B cell (primary cell): Measurements from ENCODE around the gene CCDC116. TPM values are rescaled to one million over a fixed set of nuclear protein-coding genes. Genes with fewer than 3 reads are reported as not detected.

ENCODE experiments used
- ATAC-seq: fragments of 200-7000 bp; cut with Tn5 transposase; one replicate; pipeline ENCODE4 v1.10.0; 2021; ENCODE audit warnings: low read depth, mild to moderate bottlenecking, moderate number of reproducible peaks, moderate library complexity
- CTCF ChIA-PET: fragments of 350-600 bp; sonication (Branson Sonifier 250); formaldehyde crosslinking; loops from one replicate; lab custom pipeline; 2021; ENCODE audit warnings: antibody characterized with exemption, inconsistent platforms; lab: Charles Lee
- POLR2A ChIA-PET: fragments of 350-600 bp; sonication (Branson Sonifier 250); formaldehyde crosslinking; loops from one replicate; lab custom pipeline; 2021; ENCODE audit warnings: antibody characterized with exemption; lab: Charles Lee
- DNase-seq: peaks from one replicate; pipeline ENCODE4 v3.0.0; 2013
- H2AFZ ChIP-seq: 2 replicates; pipeline ENCODE4 v1.6.1; 2012; ENCODE audit warnings: mild to moderate bottlenecking, low read depth, low read length; ENCODE audit not compliant: insufficient read depth, poor library complexity, severe bottlenecking
- H3K27ac ChIP-seq, 2 donors: 1 replicate in 1 of 2; 2 replicates in 1 of 2; pipeline ENCODE4 v1.5.1; 2012 to 2013; ENCODE audit warnings: low read length in 2 of 2, mild to moderate bottlenecking in 2 of 2, moderate library complexity in 1 of 2
- H3K27me3 ChIP-seq, 4 experiments: fragments of 200-600 bp in 1 of 4; sonication (generic) in 1 of 4; replicated peaks in 1 of 4; 1 replicate in 2 of 4; 2 replicates in 2 of 4; pipeline versions ENCODE4 v1.6.1 to v1.7.0; 2013 to 2016; ENCODE audit warnings: low read length in 3 of 4, mild to moderate bottlenecking in 2 of 4, mixed read lengths in 1 of 4, moderate library complexity in 1 of 4; ENCODE audit not compliant: insufficient read depth in 4 of 4, control insufficient read depth in 3 of 4; ENCODE audit errors: control extremely low read depth in 1 of 4
- H3K36me3 ChIP-seq, 2 experiments: replicated peaks in 1 of 2; 1 replicate in 1 of 2; 2 replicates in 1 of 2; pipeline versions ENCODE4 v1.6.1 to v1.7.1; 2013; ENCODE audit warnings: low read length in 1 of 2; ENCODE audit not compliant: insufficient read depth in 2 of 2, control insufficient read depth in 1 of 2; ENCODE audit errors: control extremely low read depth in 1 of 2, extremely low read depth in 1 of 2
- H3K4me1 ChIP-seq, 2 donors: fragments of 200-600 bp in 1 of 2; sonication (generic) in 1 of 2; 1 replicate in 1 of 2; 2 replicates in 1 of 2; pipeline versions ENCODE4 v1.5.1 to v1.6.1; 2013 to 2017; ENCODE audit warnings: low read length in 2 of 2; ENCODE audit not compliant: control insufficient read depth in 2 of 2, insufficient read depth in 2 of 2
- H3K4me2 ChIP-seq: replicated peaks from 2 replicates; pipeline ENCODE3; 2012; ENCODE audit warnings: mild to moderate bottlenecking, low read depth, low read length; ENCODE audit not compliant: poor library complexity, severe bottlenecking
- H3K4me3 ChIP-seq, 5 experiments: fragments of 200-600 bp in 1 of 5; sonication (generic) in 1 of 5; 1 replicate in 3 of 5; 2 replicates in 2 of 5; pipeline versions ENCODE4 v1.5.1 to v1.7.0; 2011 to 2016; ENCODE audit warnings: low read length in 4 of 5, mild to moderate bottlenecking in 4 of 5, low read depth in 2 of 5, control low read depth in 1 of 5, moderate library complexity in 1 of 5; ENCODE audit not compliant: insufficient read depth in 1 of 5; ENCODE audit errors: control extremely low read depth in 1 of 5, extremely low read depth in 1 of 5
- H3K79me2 ChIP-seq: fragments of 200-600 bp; sonication (generic); one replicate; pipeline ENCODE4 v1.6.0; 2016; ENCODE audit warnings: low read length; ENCODE audit not compliant: control insufficient read depth, insufficient read depth
- H3K9ac ChIP-seq: fragments of 200-600 bp; sonication (generic); 2 replicates; pipeline ENCODE4 v1.6.1; 2017; ENCODE audit warnings: mild to moderate bottlenecking, low read length, moderate library complexity
- H3K9me3 ChIP-seq, 3 donors: one replicate each; pipeline versions ENCODE4 v1.6.1 to v1.7.1; 2013; ENCODE audit warnings: low read length in 2 of 3; ENCODE audit not compliant: control insufficient read depth in 2 of 3, insufficient read depth in 1 of 3; ENCODE audit errors: control extremely low read depth in 1 of 3
- H4K20me1 ChIP-seq: 2 replicates; pipeline ENCODE4 v1.6.0; 2012; ENCODE audit warnings: mild to moderate bottlenecking, low read length; ENCODE audit not compliant: insufficient read depth, control insufficient read depth, poor library complexity, severe bottlenecking
- H3K27ac Mint-ChIP-seq: one replicate; pipeline ENCODE4 v1.8.0; 2021; ENCODE audit warnings: mixed read lengths
- H3K27me3 Mint-ChIP-seq: one replicate; pipeline ENCODE4 v1.8.0; 2021; ENCODE audit warnings: mixed read lengths
- H3K4me1 Mint-ChIP-seq: one replicate; pipeline ENCODE4 v1.8.0; 2021; ENCODE audit warnings: mixed read lengths
- H3K4me3 Mint-ChIP-seq: one replicate; pipeline ENCODE4 v1.8.0; 2021; ENCODE audit warnings: mixed read lengths
- H3K9me3 Mint-ChIP-seq: one replicate; pipeline ENCODE4 v1.8.0; 2022; ENCODE audit warnings: mixed read lengths; ENCODE audit not compliant: insufficient read depth
- EZH2 ChIP-seq: IDR thresholded peaks from 2 replicates; pipeline ENCODE4 v1.6.1; 2012; ENCODE audit warnings: borderline replicate concordance, low read depth, mild to moderate bottlenecking, moderate library complexity, low read length; ENCODE audit not compliant: insufficient read depth, poor library complexity, severe bottlenecking
- WGBS: methylation state at CpG from one replicate; pipeline ENCODE4 v1.1.5; 2013; ENCODE audit warnings: missing lambda C conversion rate; ENCODE audit not compliant: insufficient coverage; 5-methylcytosine and 5-hydroxymethylcytosine counted together
- intact Hi-C: fragments of 100-400 bp; cut with micrococcal nuclease; formaldehyde crosslinking; loops from one replicate; pipeline ENCODE4 v1.10.0; 2022
- polyA plus RNA-seq: library from polyadenylated mRNA; depleted of rRNA; stranded (reverse); fragments of >200 nt; gene quantifications from 2 replicates; pipeline ENCODE4 v1.2.3, GENCODE V29; 2012
- total RNA-seq, 2 donors: library from RNA; stranded (reverse); fragments of 120-200 nt in 1 of 2; gene quantifications; 1 replicate in 1 of 2; 2 replicates in 1 of 2; pipeline versions ENCODE4 v1.2.3 to v1.2.4, GENCODE V29; 2013 to 2022
- TF ChIP-seq, protein P1 (sequence below): fragments of 200-600 bp; IDR thresholded peaks from one replicate; pipeline ENCODE4 v1.8.0; 2022; ENCODE audit warnings: antibody characterized with exemption, mild to moderate bottlenecking

Gene CCDC116
- total and polyA plus RNA-seq, 2 donors (not counting 1 experiment from before 2014, with no cell fraction given) = 0.52 to 0.55 TPM

DNA sequence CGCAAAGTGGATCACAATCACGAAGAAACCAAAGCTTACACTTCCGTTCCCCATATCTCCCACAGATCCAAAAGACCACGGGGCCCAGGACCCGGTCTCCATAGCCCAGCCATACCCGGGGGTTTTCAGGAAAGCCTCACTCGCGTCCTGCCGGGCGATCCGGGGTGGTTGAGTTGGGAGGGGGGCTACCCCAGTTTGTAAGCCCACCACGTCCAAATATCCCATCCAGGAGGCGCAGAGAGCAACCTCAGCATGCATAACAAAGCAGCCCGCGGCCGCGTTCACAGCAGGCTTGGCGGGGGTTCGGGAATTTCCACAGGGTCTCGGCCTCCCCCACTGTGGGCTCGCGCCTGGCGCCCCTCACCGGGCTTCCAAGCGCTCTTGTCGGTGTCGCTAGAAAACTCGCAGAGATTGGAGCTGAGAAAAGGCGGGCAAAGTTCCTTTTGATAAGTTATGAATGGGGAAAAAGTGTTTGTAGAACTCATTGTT lies 19.0 kb downstream of the CCDC116 start:
- Mint-ChIP-seq H3K27me3 (no peaks in the 10 kb centered on the region), H3K9me3 (no peaks in the 10 kb centered on the region), H3K27ac (peak overlapping the region; percentile 63), H3K4me3 (peak overlapping the region; percentile 91), H3K4me1 (peaks cover 25% of the 10 kb centered on the region)
- intact Hi-C loops = loop anchor here (1.0 kb wide), 1 partner anchor 15 kb away; the partner anchor contains the start of gene PPIL2
- ChIA-PET POLR2A (interaction anchor here (1.0 to 2.1 kb wide), 3 partner anchors 9 to 22 kb away, joined by 3 to 7 read pairs (median 5); no protein-coding TSS in a partner anchor), CTCF (interaction anchor here (1.4 to 1.9 kb wide), 2 partner anchors 9 to 23 kb away, joined by 6 to 7 read pairs; partner anchors contain the start of gene SDF2L1)
- peaks cover 0 to 4% of the 10 kb centered on the region in 2 experiments for H3K36me3 ChIP-seq
- peak overlapping the region; percentile 93 for H2AFZ ChIP-seq
- peak overlapping the region; percentile 48 to 67 (median 58) for H3K4me3 ChIP-seq
- peak overlapping the region; percentile 84 for H3K4me2 ChIP-seq
- H3K79me2 ChIP-seq = peaks cover 7% of the 10 kb centered on the region
- no peak overlapping the region for H3K27ac ChIP-seq
- ATAC-seq = no peak
- no peak for TF ChIP-seq EZH2
- TF ChIP-seq, protein P1, sequence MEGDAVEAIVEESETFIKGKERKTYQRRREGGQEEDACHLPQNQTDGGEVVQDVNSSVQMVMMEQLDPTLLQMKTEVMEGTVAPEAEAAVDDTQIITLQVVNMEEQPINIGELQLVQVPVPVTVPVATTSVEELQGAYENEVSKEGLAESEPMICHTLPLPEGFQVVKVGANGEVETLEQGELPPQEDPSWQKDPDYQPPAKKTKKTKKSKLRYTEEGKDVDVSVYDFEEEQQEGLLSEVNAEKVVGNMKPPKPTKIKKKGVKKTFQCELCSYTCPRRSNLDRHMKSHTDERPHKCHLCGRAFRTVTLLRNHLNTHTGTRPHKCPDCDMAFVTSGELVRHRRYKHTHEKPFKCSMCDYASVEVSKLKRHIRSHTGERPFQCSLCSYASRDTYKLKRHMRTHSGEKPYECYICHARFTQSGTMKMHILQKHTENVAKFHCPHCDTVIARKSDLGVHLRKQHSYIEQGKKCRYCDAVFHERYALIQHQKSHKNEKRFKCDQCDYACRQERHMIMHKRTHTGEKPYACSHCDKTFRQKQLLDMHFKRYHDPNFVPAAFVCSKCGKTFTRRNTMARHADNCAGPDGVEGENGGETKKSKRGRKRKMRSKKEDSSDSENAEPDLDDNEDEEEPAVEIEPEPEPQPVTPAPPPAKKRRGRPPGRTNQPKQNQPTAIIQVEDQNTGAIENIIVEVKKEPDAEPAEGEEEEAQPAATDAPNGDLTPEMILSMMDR = no peak
- under 1% methylated on average over 27 of the region's 29 CpGs for WGBS
- no peak for DNase-seq
- peak overlapping the region; percentile 65 for H3K9ac ChIP-seq
- H3K9me3 ChIP-seq = no peaks in the 10 kb centered on the region
- no peaks in the 10 kb centered on the region for H3K27me3 ChIP-seq
- peaks cover 21% of the 10 kb centered on the region for H4K20me1 ChIP-seq
- H3K4me1 ChIP-seq = peaks cover 10 to 27% of the 10 kb centered on the region in 2 donors

DNA sequence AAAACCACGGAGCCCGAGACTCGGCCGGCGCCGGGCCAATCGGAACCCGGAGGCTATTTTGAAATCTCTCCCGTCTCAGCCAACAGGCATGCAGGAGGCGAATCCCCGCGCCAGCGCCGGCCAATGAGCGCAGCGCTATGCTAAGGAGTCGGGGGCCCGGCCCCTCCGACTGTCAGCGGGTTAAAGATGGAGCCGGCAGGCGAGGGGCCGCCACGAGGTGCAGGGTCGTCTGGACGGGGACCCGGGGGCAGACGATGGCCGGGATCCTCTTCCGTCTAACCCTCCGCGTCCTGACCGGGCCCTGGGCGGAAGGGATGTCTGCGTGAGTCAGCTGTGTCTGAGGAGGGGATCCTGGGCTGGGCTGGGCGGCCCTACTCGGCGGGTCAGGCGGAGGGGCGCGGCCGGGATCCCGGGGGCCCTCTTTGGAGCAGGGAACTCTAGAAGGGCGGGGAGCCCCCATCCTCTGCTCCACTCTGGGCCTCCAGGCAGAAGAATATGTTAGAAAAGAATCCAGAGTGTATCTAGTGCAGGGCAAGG lies 19.5 kb downstream of the CCDC116 start:
- Mint-ChIP-seq H3K4me3 (peak overlapping the region; percentile 91), H3K9me3 (no peaks in the 10 kb centered on the region), H3K4me1 (peaks cover 26% of the 10 kb centered on the region), H3K27ac (peak overlapping the region; percentile 63), H3K27me3 (no peaks in the 10 kb centered on the region)
- no peak for TF ChIP-seq EZH2
- TF ChIP-seq, protein P1 = no peak
- Histone ChIP-seq H3K4me1 (peaks cover 14 to 27% of the 10 kb centered on the region in 2 donors), H3K36me3 (peaks cover 0 to 2% of the 10 kb centered on the region in 2 experiments), H3K27ac (no peak overlapping the region), H3K9ac (peak overlapping the region; percentile 65), H3K4me3 (peak overlapping the region; percentile 48 to 67 (median 58)), H3K9me3 (no peaks in the 10 kb centered on the region), H3K27me3 (no peaks in the 10 kb centered on the region), H3K4me2 (peak overlapping the region; percentile 84), H4K20me1 (peaks cover 19% of the 10 kb centered on the region), H2AFZ (peak overlapping the region; percentile 93), H3K79me2 (peaks cover 6% of the 10 kb centered on the region)
- under 1% methylated on average over 44 of the region's 44 CpGs for WGBS
- ChIA-PET CTCF (interaction anchor here (1.4 to 1.9 kb wide), 2 partner anchors 9 to 23 kb away, joined by 6 to 7 read pairs; partner anchors contain the start of gene SDF2L1), POLR2A (interaction anchor here (1.0 to 2.1 kb wide), 3 partner anchors 9 to 23 kb away, joined by 3 to 7 read pairs (median 5); no protein-coding TSS in a partner anchor)
- intact Hi-C loops = loop anchor here (1.0 kb wide), 1 partner anchor 14 kb away; the partner anchor contains the start of gene PPIL2
- DNase-seq (peak; percentile 86), ATAC-seq (peak; percentile 98)
